ENCODE data around the gene MEGF11.

MEGF11 gene

GRCh38 chr15:65944404-65944803 is 309.1 kb downstream of the MEGF11 start:
- no peaks in the 10 kb centered on the region for H3K9me2 ChIP-seq (replicated peaks; ENCODE audit: insufficient read depth, low read length)
- no peaks in the 10 kb centered on the region for H3K9me3 ChIP-seq (ENCODE audit: insufficient read depth, low read length)
- no peak overlapping the region for H3K27ac ChIP-seq (ENCODE audit: low read depth, low read length)
- H3K4me3 ChIP-seq (ENCODE audit: insufficient read depth, low read length, poor library complexity, severe bottlenecking), result no peak overlapping the region
- H3K9ac ChIP-seq (ENCODE audit: low read length), result no peak overlapping the region
- no peaks in the 10 kb centered on the region for H4K20me1 ChIP-seq (ENCODE audit: low read depth, low read length)
- no peaks in the 10 kb centered on the region for H3F3A ChIP-seq (ENCODE audit: insufficient read depth)
- no peaks in the 10 kb centered on the region for H3K27me3 ChIP-seq (ENCODE audit: low read length)
- H3K36me3 ChIP-seq (ENCODE audit: low read length), result no peaks in the 10 kb centered on the region
- no peaks in the 10 kb centered on the region for H3K79me2 ChIP-seq (ENCODE audit: insufficient read depth, low read length)
- H3K4me2 ChIP-seq (ENCODE audit: low read depth, low read length, poor library complexity, severe bottlenecking), result no peak overlapping the region
- TF ChIP-seq CTCF (IDR thresholded peaks at IDR 0.05; ENCODE audit: insufficient read depth, low read length, poor library complexity, severe bottlenecking) (no peak), EZH2phosphoT487 (conservative IDR thresholded peaks at IDR 0.05; ENCODE audit: low read length) (no peak)
- no peak overlapping the region for H2AFZ ChIP-seq (ENCODE audit: low read depth, low read length, severe bottlenecking)

DNA sequence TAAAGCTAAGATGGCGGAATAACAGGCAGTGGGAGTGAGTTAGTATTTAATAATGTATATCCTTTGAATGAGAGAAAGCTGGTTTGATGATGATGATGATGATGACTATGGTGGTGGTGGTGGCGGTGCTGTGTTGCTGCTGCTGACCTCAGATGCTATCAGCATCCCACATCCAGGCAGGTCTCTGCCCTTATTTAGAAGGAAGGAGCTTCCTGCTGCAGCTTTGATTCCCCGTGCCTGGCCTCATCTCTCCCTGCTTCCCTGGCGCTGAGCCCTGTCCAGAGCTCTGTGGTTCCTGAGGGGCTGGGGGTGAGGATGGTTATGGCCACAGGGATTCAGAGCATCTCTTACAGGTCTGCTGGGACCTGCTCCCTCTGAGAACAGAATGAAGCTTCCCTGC is 311.1 kb downstream of the MEGF11 start:
- no peaks in the 10 kb centered on the region for H4K20me1 ChIP-seq (ENCODE audit: low read depth, low read length)
- no peak overlapping the region for H2AFZ ChIP-seq (ENCODE audit: low read depth, low read length, severe bottlenecking)
- H3K9me3 ChIP-seq (ENCODE audit: insufficient read depth, low read length), result no peaks in the 10 kb centered on the region
- no peak overlapping the region for H3K9ac ChIP-seq (ENCODE audit: low read length)
- TF ChIP-seq EZH2phosphoT487 (conservative IDR thresholded peaks at IDR 0.05; ENCODE audit: low read length) (no peak), CTCF (IDR thresholded peaks at IDR 0.05; ENCODE audit: insufficient read depth, low read length, poor library complexity, severe bottlenecking) (no peak)
- no peak overlapping the region for H3K4me3 ChIP-seq (ENCODE audit: insufficient read depth, low read length, poor library complexity, severe bottlenecking)
- no peak overlapping the region for H3K4me2 ChIP-seq (ENCODE audit: low read depth, low read length, poor library complexity, severe bottlenecking)
- H3K9me2 ChIP-seq (replicated peaks; ENCODE audit: insufficient read depth, low read length), result no peaks in the 10 kb centered on the region
- no peaks in the 10 kb centered on the region for H3F3A ChIP-seq (ENCODE audit: insufficient read depth)
- H3K36me3 ChIP-seq (ENCODE audit: low read length), result no peaks in the 10 kb centered on the region
- H3K27me3 ChIP-seq (ENCODE audit: low read length), result no peaks in the 10 kb centered on the region
- no peak overlapping the region for H3K27ac ChIP-seq (ENCODE audit: low read depth, low read length)
- H3K79me2 ChIP-seq (ENCODE audit: insufficient read depth, low read length), result no peaks in the 10 kb centered on the region

- no peak overlapping the region for H3K9ac ChIP-seq (ENCODE audit: low read length)
- no peaks in the 10 kb centered on the region for H3K9me2 ChIP-seq (replicated peaks; ENCODE audit: insufficient read depth, low read length)
- no peak overlapping the region for H3K4me3 ChIP-seq (ENCODE audit: insufficient read depth, low read length, poor library complexity, severe bottlenecking)
- TF ChIP-seq EZH2phosphoT487 (conservative IDR thresholded peaks at IDR 0.05; ENCODE audit: low read length), result no peak
- TF ChIP-seq CTCF (IDR thresholded peaks at IDR 0.05; ENCODE audit: insufficient read depth, low read length, poor library complexity, severe bottlenecking), result no peak
- no peaks in the 10 kb centered on the region for H3F3A ChIP-seq (ENCODE audit: insufficient read depth)
- no peak overlapping the region for H2AFZ ChIP-seq (ENCODE audit: low read depth, low read length, severe bottlenecking)
- H4K20me1 ChIP-seq (ENCODE audit: low read depth, low read length), result no peaks in the 10 kb centered on the region
- no peak overlapping the region for H3K27ac ChIP-seq (ENCODE audit: low read depth, low read length)
- H3K79me2 ChIP-seq (ENCODE audit: insufficient read depth, low read length), result no peaks in the 10 kb centered on the region
- no peak overlapping the region for H3K4me2 ChIP-seq (ENCODE audit: low read depth, low read length, poor library complexity, severe bottlenecking)
- H3K9me3 ChIP-seq (ENCODE audit: insufficient read depth, low read length), result no peaks in the 10 kb centered on the region
- no peaks in the 10 kb centered on the region for H3K36me3 ChIP-seq (ENCODE audit: low read length)
- no peaks in the 10 kb centered on the region for H3K27me3 ChIP-seq (ENCODE audit: low read length)
These were observed 313.0 kb downstream of the MEGF11 start for GRCh38 chr15:65940618-65940909.
